ENCODE measurements around the gene CEP120.

Gene CEP120

GRCh38 chr5:123304777-123305316 is 118.4 kb downstream of the CEP120 start:
- no peak overlapping the region for H3K4me3 ChIP-seq (ENCODE audit: low read length)
- no peak for DNase-seq (ENCODE audit: low read depth)
- no peak for TF ChIP-seq CTCF (IDR thresholded peaks at IDR 0.05; ENCODE audit: insufficient read depth, low read depth, low read length, missing control alignments)

- H3K4me3 ChIP-seq (ENCODE audit: low read length): no peak overlapping the region
- DNase-seq (ENCODE audit: low read depth): peak; percentile 7
- TF ChIP-seq CTCF (IDR thresholded peaks at IDR 0.05; ENCODE audit: insufficient read depth, low read depth, low read length, missing control alignments): no peak
Measured at GRCh38 chr5:123303802-123304201, 119.4 kb downstream of the CEP120 start.

GRCh38 chr5:123300266-123300665 is 122.9 kb downstream of the CEP120 start:
- DNase-seq (ENCODE audit: low read depth): no peak
- H3K4me3 ChIP-seq (ENCODE audit: low read length): no peak overlapping the region
- no peak for TF ChIP-seq CTCF (IDR thresholded peaks at IDR 0.05; ENCODE audit: insufficient read depth, low read depth, low read length, missing control alignments)

GRCh38 chr5:123299136-123299535 is 124.1 kb downstream of the CEP120 start:
- no peak for DNase-seq (ENCODE audit: low read depth)
- TF ChIP-seq CTCF (IDR thresholded peaks at IDR 0.05; ENCODE audit: insufficient read depth, low read depth, low read length, missing control alignments): no peak
- H3K4me3 ChIP-seq (ENCODE audit: low read length): no peak overlapping the region

- no peak overlapping the region for H3K4me3 ChIP-seq (ENCODE audit: low read length)
- TF ChIP-seq CTCF (IDR thresholded peaks at IDR 0.05; ENCODE audit: insufficient read depth, low read depth, low read length, missing control alignments): no peak
- no peak for DNase-seq (ENCODE audit: low read depth)
Measured at GRCh38 chr5:123298335-123299030, 124.7 kb downstream of the CEP120 start.

GRCh38 chr5:123297866-123298265 is 125.3 kb downstream of the CEP120 start:
- no peak for DNase-seq (ENCODE audit: low read depth)
- no peak overlapping the region for H3K4me3 ChIP-seq (ENCODE audit: low read length)
- TF ChIP-seq CTCF (IDR thresholded peaks at IDR 0.05; ENCODE audit: insufficient read depth, low read depth, low read length, missing control alignments): no peak
